Endodermal cell (in vitro differentiated cells): ENCODE data around the gene GNAQ. TPM values are rescaled to one million over a fixed set of nuclear protein-coding genes. Genes with fewer than 3 reads are reported as not detected.

ENCODE experiments used
- DNase-seq: peaks from one replicate; pipeline ENCODE4 v3.0.0-alpha.2; 2017
- H3K27ac ChIP-seq: 2 replicates; pipeline ENCODE4 v1.5.1; 2013; ENCODE audit warnings: mild to moderate bottlenecking, low read depth, low read length, moderate library complexity
- H3K27me3 ChIP-seq: 2 replicates; pipeline ENCODE4 v1.6.1; 2013; ENCODE audit warnings: mild to moderate bottlenecking, low read length, moderate library complexity; ENCODE audit not compliant: insufficient read depth, control insufficient read depth, poor library complexity, severe bottlenecking
- H3K36me3 ChIP-seq: 2 replicates; pipeline ENCODE4 v1.7.0; 2013; ENCODE audit warnings: mild to moderate bottlenecking, low read length, moderate library complexity; ENCODE audit not compliant: control insufficient read depth, insufficient read depth
- H3K4me1 ChIP-seq: one replicate; pipeline ENCODE4 v1.7.0; 2013; ENCODE audit warnings: low read length; ENCODE audit not compliant: control insufficient read depth, insufficient read depth
- H3K4me3 ChIP-seq: 2 replicates; pipeline ENCODE4 v1.5.1; 2013; ENCODE audit warnings: mild to moderate bottlenecking, low read length, moderate library complexity
- H3K9ac ChIP-seq: 2 replicates; pipeline ENCODE4 v1.6.1; 2013; ENCODE audit warnings: mild to moderate bottlenecking, low read length, moderate library complexity; ENCODE audit not compliant: poor library complexity, severe bottlenecking; ENCODE audit errors: extremely low read depth
- H3K9me3 ChIP-seq: 2 replicates; pipeline ENCODE4 v1.6.1; 2013; ENCODE audit warnings: mild to moderate bottlenecking, low read length, moderate library complexity; ENCODE audit not compliant: control insufficient read depth
- H3K27ac Mint-ChIP-seq: 2 replicates; pipeline ENCODE4 v1.8.0; 2020; ENCODE audit warnings: mixed read lengths
- H3K27me3 Mint-ChIP-seq: 2 replicates; pipeline ENCODE4 v1.8.0; 2021; ENCODE audit warnings: mild to moderate bottlenecking, mixed read lengths; ENCODE audit not compliant: insufficient read depth
- H3K36me3 Mint-ChIP-seq: 2 replicates; pipeline ENCODE4 v1.8.0; 2020; ENCODE audit warnings: low read depth, mixed read lengths
- H3K4me1 Mint-ChIP-seq: 2 replicates; pipeline ENCODE4 v1.8.0; 2020; ENCODE audit warnings: mixed read lengths
- H3K4me3 Mint-ChIP-seq: 2 replicates; pipeline ENCODE4 v1.8.0; 2020; ENCODE audit warnings: mild to moderate bottlenecking, moderate library complexity, mixed read lengths
- H3K9me3 Mint-ChIP-seq: 2 replicates; pipeline ENCODE4 v1.8.0; 2020; ENCODE audit warnings: mild to moderate bottlenecking, mixed read lengths
- WGBS, 2 experiments: methylation state at CpG; one replicate each; pipeline versions ENCODE4 v1.1.5 to v1.1.7; 2013; ENCODE audit warnings: missing lambda C conversion rate in 2 of 2, mixed read lengths in 1 of 2; ENCODE audit not compliant: insufficient coverage in 1 of 2, insufficient read length in 1 of 2; 5-methylcytosine and 5-hydroxymethylcytosine counted together
- total RNA-seq, 2 donors: library from RNA; stranded (reverse); fragmentation: NEBNext Ultra II Directional in 1 of 2; extraction: Animal tissue kit (Norgen Biotek cat#: 25700) in 1 of 2; gene quantifications; 2 replicates in 1 of 2; 3 replicates in 1 of 2; pipeline ENCODE4 v1.2.1, GENCODE V29; 2021
- TF ChIP-seq, protein P1 (sequence below): fragments of 200-600 bp; sonication (generic); conservative IDR thresholded peaks from 2 replicates; pipeline ENCODE4 v1.5.0; 2021; ENCODE audit warnings: antibody characterized with exemption, mild to moderate bottlenecking

The GNAQ gene
- total RNA-seq, 2 donors from 2014 or later, result 46.0 to 57.6 TPM

DNA sequence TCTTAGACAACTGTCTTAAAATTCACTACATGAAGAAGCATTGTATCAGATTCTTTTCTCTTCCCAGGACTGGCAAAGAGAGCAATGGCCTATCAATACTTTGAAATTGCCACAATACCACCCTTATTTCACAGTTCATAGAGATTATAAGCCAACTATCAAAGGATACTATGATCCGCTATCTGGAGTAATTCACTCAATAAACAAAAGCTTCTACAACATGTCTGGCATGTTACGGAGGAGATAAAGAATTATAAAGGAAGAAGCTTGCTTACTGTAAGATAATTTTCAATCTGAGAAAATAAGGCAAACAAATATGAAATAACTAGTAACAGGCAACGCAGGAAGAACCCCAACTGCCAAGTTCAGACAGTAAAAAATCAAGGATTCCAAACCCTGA is 114.8 kb downstream of the GNAQ start:
- Histone ChIP-seq H3K4me1 (peaks cover 17% of the 10 kb centered on the region), H3K27ac (no peak overlapping the region), H3K4me3 (peak overlapping the region; percentile 61), H3K36me3 (peaks cover 4% of the 10 kb centered on the region), H3K9me3 (peaks cover 7% of the 10 kb centered on the region), H3K27me3 (no peaks in the 10 kb centered on the region), H3K9ac (peak overlapping the region; percentile 5)
- TF ChIP-seq, protein P1, sequence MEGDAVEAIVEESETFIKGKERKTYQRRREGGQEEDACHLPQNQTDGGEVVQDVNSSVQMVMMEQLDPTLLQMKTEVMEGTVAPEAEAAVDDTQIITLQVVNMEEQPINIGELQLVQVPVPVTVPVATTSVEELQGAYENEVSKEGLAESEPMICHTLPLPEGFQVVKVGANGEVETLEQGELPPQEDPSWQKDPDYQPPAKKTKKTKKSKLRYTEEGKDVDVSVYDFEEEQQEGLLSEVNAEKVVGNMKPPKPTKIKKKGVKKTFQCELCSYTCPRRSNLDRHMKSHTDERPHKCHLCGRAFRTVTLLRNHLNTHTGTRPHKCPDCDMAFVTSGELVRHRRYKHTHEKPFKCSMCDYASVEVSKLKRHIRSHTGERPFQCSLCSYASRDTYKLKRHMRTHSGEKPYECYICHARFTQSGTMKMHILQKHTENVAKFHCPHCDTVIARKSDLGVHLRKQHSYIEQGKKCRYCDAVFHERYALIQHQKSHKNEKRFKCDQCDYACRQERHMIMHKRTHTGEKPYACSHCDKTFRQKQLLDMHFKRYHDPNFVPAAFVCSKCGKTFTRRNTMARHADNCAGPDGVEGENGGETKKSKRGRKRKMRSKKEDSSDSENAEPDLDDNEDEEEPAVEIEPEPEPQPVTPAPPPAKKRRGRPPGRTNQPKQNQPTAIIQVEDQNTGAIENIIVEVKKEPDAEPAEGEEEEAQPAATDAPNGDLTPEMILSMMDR, result no peak
- peaks cover 33% of the 10 kb centered on the region for H3K36me3 Mint-ChIP-seq
- no peaks in the 10 kb centered on the region for H3K9me3 Mint-ChIP-seq
- H3K4me3 Mint-ChIP-seq, result no peak overlapping the region
- WGBS, 2 experiments, result 63% methylated on average over 3 of the region's 3 CpGs; no CpG with 5 or more reads in 1 of the 2 experiments
- peak overlapping the region; percentile 2 for H3K27ac Mint-ChIP-seq
- H3K27me3 Mint-ChIP-seq, result no peaks in the 10 kb centered on the region
- peaks cover 45% of the 10 kb centered on the region for H3K4me1 Mint-ChIP-seq
- DNase-seq, result no peak

GRCh38 chr9:77916410-77916819 is 115.2 kb downstream of the GNAQ start:
- Mint-ChIP-seq H3K27ac (no peak overlapping the region), H3K9me3 (no peaks in the 10 kb centered on the region)

DNA sequence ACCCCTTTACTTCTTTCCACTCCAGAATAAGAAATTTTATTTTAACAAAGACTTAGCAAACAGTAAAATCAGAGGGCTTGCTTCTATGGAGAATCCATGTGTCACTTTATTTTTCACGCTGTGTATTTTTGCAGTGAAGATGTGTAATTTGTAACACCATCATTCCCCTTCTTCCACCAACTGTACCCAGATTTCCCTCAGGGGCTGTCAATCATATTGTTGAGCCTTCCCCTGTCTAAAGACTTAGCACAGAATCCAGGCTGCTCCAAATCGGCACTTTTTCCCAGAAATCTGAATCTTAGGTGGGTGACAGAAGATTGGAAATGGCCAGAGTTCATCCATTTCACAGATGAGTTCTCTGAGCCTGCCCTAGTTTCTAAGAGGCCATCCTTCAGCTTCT is 115.9 kb downstream of the GNAQ start:
- Mint-ChIP-seq H3K4me3 (no peak overlapping the region), H3K27ac (no peak overlapping the region), H3K36me3 (peaks cover 26% of the 10 kb centered on the region), H3K27me3 (no peaks in the 10 kb centered on the region), H3K9me3 (no peaks in the 10 kb centered on the region), H3K4me1 (peaks cover 50% of the 10 kb centered on the region)
- Histone ChIP-seq H3K4me3 (peak overlapping the region; percentile 61), H3K36me3 (peaks cover 4% of the 10 kb centered on the region), H3K4me1 (peaks cover 17% of the 10 kb centered on the region), H3K9ac (peak overlapping the region; percentile 5), H3K27ac (no peak overlapping the region), H3K27me3 (no peaks in the 10 kb centered on the region), H3K9me3 (peaks cover 7% of the 10 kb centered on the region)
- DNase-seq, result no peak
- TF ChIP-seq, protein P1, result no peak
- WGBS, 2 experiments, result 83 to 86% methylated on average over 1 to 2 of the region's 2 CpGs

More at GRCh38 chr9:77916410-77916819, 115.2 kb downstream of the GNAQ start:
- Mint-ChIP-seq H3K4me3 (no peak overlapping the region), H3K36me3 (peaks cover 30% of the 10 kb centered on the region), H3K27me3 (no peaks in the 10 kb centered on the region), H3K4me1 (peaks cover 47% of the 10 kb centered on the region)
- DNase-seq, result no peak
- peaks cover 4% of the 10 kb centered on the region for H3K36me3 ChIP-seq
- peak overlapping the region; percentile 5 for H3K9ac ChIP-seq
- peaks cover 17% of the 10 kb centered on the region for H3K4me1 ChIP-seq
- TF ChIP-seq, protein P1, result no peak
- H3K9me3 ChIP-seq, result peaks cover 7% of the 10 kb centered on the region
- WGBS, 2 experiments, result 60 to 68% methylated on average over 2 to 4 of the region's 4 CpGs
- H3K27me3 ChIP-seq, result no peaks in the 10 kb centered on the region
- peak overlapping the region; percentile 61 for H3K4me3 ChIP-seq
- H3K27ac ChIP-seq, result no peak overlapping the region
